ENCODE results near the gene PTPN18. TPM values are rescaled to one million over a fixed set of nuclear protein-coding genes. Genes with fewer than 3 reads are reported as not detected.

PTPN18 gene
- total RNA-seq, 4 donors from 2014 or later = 39.8 to 72.6 (median 54.8) TPM

- 58% methylated on average over 1 of the region's 1 CpG; no CpG with 5 or more reads in 1 of the 2 donors for WGBS, 2 donors
- Histone ChIP-seq H3K27ac (no peak overlapping the region), H3K4me1 (peaks cover 0 to 29% (median 8%) of the 10 kb centered on the region in 4 donors), H3K36me3 (peaks cover 0 to 10% (median 0%) of the 10 kb centered on the region in 3 donors), H3K9me3 (no peaks in the 10 kb centered on the region), H3K27me3 (no peaks in the 10 kb centered on the region), H3K4me3 (no peak overlapping the region)
- DNase-seq (ENCODE audit: low spot score in 2 of 2) = no peak
- TF ChIP-seq EP300 (IDR thresholded peaks at IDR 0.05) = no peak
- no peak for TF ChIP-seq POLR2A (IDR thresholded peaks at IDR 0.05)
- TF ChIP-seq CTCF (IDR thresholded peaks at IDR 0.05) = no peak
Measured at GRCh38 chr2:130354139-130354428, 1.8 kb upstream of the PTPN18 start.

GRCh38 chr2:130355172-130355577 is 681 bp upstream of the PTPN18 start:
- TF ChIP-seq POLR2A (IDR thresholded peaks at IDR 0.05) (no peak), CTCF (IDR thresholded peaks at IDR 0.05) (no peak), EP300 (IDR thresholded peaks at IDR 0.05) (no peak)
- WGBS, 2 donors = 7 to 12% methylated on average over 18 to 20 of the region's 21 CpGs
- DNase-seq (ENCODE audit: low spot score in 2 of 2) = no peak

GRCh38 chr2:130357864-130358263 is 2.0 kb downstream of the PTPN18 start:
- H3K9me3 ChIP-seq = no peaks in the 10 kb centered on the region
- no peak for TF ChIP-seq EP300 (IDR thresholded peaks at IDR 0.05)
- TF ChIP-seq CTCF (IDR thresholded peaks at IDR 0.05) = no peak
- no peak for TF ChIP-seq POLR2A (IDR thresholded peaks at IDR 0.05)
- 92 to 94% methylated on average over 7 of the region's 7 CpGs for WGBS, 2 donors
- H3K27me3 ChIP-seq = no peaks in the 10 kb centered on the region
- no peak overlapping the region for H3K4me3 ChIP-seq
- H3K27ac ChIP-seq = no peak overlapping the region
- H3K4me1 ChIP-seq = peaks cover 0 to 29% (median 8%) of the 10 kb centered on the region in 4 donors
- peaks cover 0 to 9% (median 0%) of the 10 kb centered on the region in 3 donors for H3K36me3 ChIP-seq
- DNase-seq (ENCODE audit: low spot score in 2 of 2) = no peak

More at GRCh38 chr2:130355172-130355577, 681 bp upstream of the PTPN18 start:
- Histone ChIP-seq H3K27ac (peak overlapping the region; percentile 44 to 84 (median 76)), H3K36me3 (peaks cover 0 to 9% (median 0%) of the 10 kb centered on the region in 3 donors), H3K27me3 (no peaks in the 10 kb centered on the region), H3K9me3 (no peaks in the 10 kb centered on the region), H3K4me3 (peak overlapping the region; percentile 54 to 93 (median 71)), H3K4me1 (peaks cover 0 to 29% (median 8%) of the 10 kb centered on the region in 4 donors)

GRCh38 chr2:130358420-130359350 is 2.8 kb downstream of the PTPN18 start:
- Histone ChIP-seq H3K27ac (no peak overlapping the region), H3K36me3 (peaks cover 0 to 9% (median 0%) of the 10 kb centered on the region in 3 donors), H3K4me1 (peaks cover 0 to 28% (median 8%) of the 10 kb centered on the region in 4 donors), H3K4me3 (no peak overlapping the region), H3K27me3 (no peaks in the 10 kb centered on the region), H3K9me3 (no peaks in the 10 kb centered on the region)
- 92 to 94% methylated on average over 32 of the region's 33 CpGs for WGBS, 2 donors
- TF ChIP-seq POLR2A (IDR thresholded peaks at IDR 0.05) (no peak), CTCF (IDR thresholded peaks at IDR 0.05) (no peak), EP300 (IDR thresholded peaks at IDR 0.05) (no peak)
- no peak for DNase-seq (ENCODE audit: low spot score in 2 of 2)

GRCh38 chr2:130359466-130359865 is 3.6 kb downstream of the PTPN18 start:
- H3K4me1 ChIP-seq = peaks cover 0 to 20% (median 5%) of the 10 kb centered on the region in 4 donors
- 80 to 85% methylated on average over 5 of the region's 5 CpGs for WGBS, 2 donors
- no peak overlapping the region for H3K27ac ChIP-seq
- no peaks in the 10 kb centered on the region for H3K27me3 ChIP-seq
- H3K4me3 ChIP-seq = no peak overlapping the region
- TF ChIP-seq EP300 (IDR thresholded peaks at IDR 0.05) (no peak), CTCF (IDR thresholded peaks at IDR 0.05) (no peak), POLR2A (IDR thresholded peaks at IDR 0.05) (no peak)
- H3K36me3 ChIP-seq = peaks cover 0 to 9% (median 0%) of the 10 kb centered on the region in 3 donors
- H3K9me3 ChIP-seq = no peaks in the 10 kb centered on the region
- no peak for DNase-seq (ENCODE audit: low spot score in 2 of 2)
